Kidney (tissue), 14 donors: ENCODE measurements around the gene CCDC159. TPM values are rescaled to one million over a fixed set of nuclear protein-coding genes. Genes with fewer than 3 reads are reported as not detected.

Source experiments
- DNase-seq, 5 donors: peaks; one replicate each; pipeline ENCODE4 v3.0.0-alpha.2; 2013 to 2020
- FAIRE-seq: peaks from 2 replicates; lab custom pipeline; 2012; peaks lifted over from hg19 to GRCh38; lab: Jason Lieb, UNC
- H3K27ac ChIP-seq, 2 donors: one replicate each; pipeline ENCODE4 v1.7.0; 2013; ENCODE audit warnings: low read depth in 2 of 2, low read length in 2 of 2, inconsistent platforms in 1 of 2
- H3K27me3 ChIP-seq: one replicate; pipeline ENCODE4 v1.7.1; 2013; ENCODE audit warnings: low read length, inconsistent platforms; ENCODE audit not compliant: control insufficient read depth, insufficient read depth
- H3K36me3 ChIP-seq, 3 donors: one replicate each; pipeline versions ENCODE4 v1.7.0 to v1.7.1; 2013; ENCODE audit warnings: low read length in 3 of 3, control low read depth in 1 of 3, inconsistent platforms in 1 of 3; ENCODE audit not compliant: insufficient read depth in 3 of 3, control insufficient read depth in 2 of 3
- H3K4me1 ChIP-seq, 3 donors: one replicate each; pipeline versions ENCODE4 v1.7.0 to v1.7.1; 2013; ENCODE audit warnings: low read length in 3 of 3, inconsistent platforms in 1 of 3, low read depth in 1 of 3; ENCODE audit not compliant: control insufficient read depth in 2 of 3, insufficient read depth in 2 of 3
- H3K4me3 ChIP-seq, 3 donors: one replicate each; pipeline versions ENCODE4 v1.7.0 to v1.8.1; 2013; ENCODE audit warnings: low read length in 3 of 3, control low read depth in 1 of 3, inconsistent platforms in 1 of 3
- H3K9ac ChIP-seq, 3 donors: one replicate each; pipeline versions ENCODE4 v1.7.0 to v1.7.1; 2013; ENCODE audit warnings: low read length in 3 of 3, control low read depth in 1 of 3, inconsistent platforms in 1 of 3
- H3K9me3 ChIP-seq, 3 donors: one replicate each; pipeline versions ENCODE4 v1.7.0 to v1.7.1; 2013; ENCODE audit warnings: low read length in 3 of 3, control low read depth in 1 of 3, inconsistent platforms in 1 of 3; ENCODE audit not compliant: control insufficient read depth in 2 of 3, insufficient read depth in 1 of 3
- intact Hi-C: fragments of 100-400 bp; cut with DNase I; formaldehyde crosslinking; loops from one replicate; pipeline ENCODE4 v1.11.1; 2022
- polyA plus RNA-seq: library from polyadenylated mRNA; stranded (reverse); fragments of 350-450 nt; fragmentation: Illumina TruSeq; extraction: RNeasy Lipid Tissue Mini Kit (QIAGEN cat#74804); gene quantifications from one replicate; pipeline ENCODE4 v1.2.3, GENCODE V29; 2014; ENCODE audit warnings: low read depth, low replicate concordance; ENCODE audit not compliant: insufficient read depth
- total RNA-seq: library from RNA; stranded (reverse); fragmentation: NEBNext Ultra II Directional; extraction: Animal tissue kit (Norgen Biotek cat#: 25700); gene quantifications from one replicate; pipeline ENCODE4 v1.2.1, GENCODE V29; 2021
- TF ChIP-seq, protein P1 (sequence below): IDR thresholded peaks from 3 replicates; pipeline ENCODE4 v1.5.1; 2012; ENCODE audit warnings: mild to moderate bottlenecking, moderate library complexity, borderline replicate concordance; ENCODE audit not compliant: insufficient read depth; ENCODE audit errors: extremely low read depth
- donor health status: control.
- donor health status: control.
- donor health status: control.
- donor health status: control.
- donor health status: control.
- donor health status: DM: yes; HTN: yes; CAD: no.
- donor health status: Normal renal cell carcinoma (clear cell type).

Gene CCDC159
- total and polyA plus RNA-seq, 2 donors from 2014 or later = 28.9 to 50.7 TPM

DNA sequence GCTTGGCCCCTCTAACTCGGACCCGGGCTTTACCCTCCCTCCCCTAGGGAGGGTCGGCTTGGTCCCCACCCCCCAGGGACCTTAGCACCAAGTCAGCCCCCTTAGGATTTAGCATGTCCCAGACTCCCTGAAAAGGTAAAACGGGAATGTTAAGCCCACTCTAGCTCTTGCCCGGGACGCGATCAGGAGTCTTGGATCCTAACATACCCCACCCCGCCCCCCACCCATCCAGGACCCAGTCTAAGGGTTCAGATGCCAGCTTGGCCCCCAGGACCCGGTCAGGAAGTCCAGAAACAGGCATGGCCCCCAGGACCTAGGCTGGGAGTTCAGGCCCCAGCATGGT, 37.4 kb downstream of the CCDC159 start:
- Histone ChIP-seq H3K4me3 (peak overlapping the region in 1 of 3 donors; percentile 46), H3K27me3 (peaks cover 7% of the 10 kb centered on the region), H3K9me3 (no peaks in the 10 kb centered on the region), H3K9ac (peak overlapping the region in 1 of 3 donors; percentile 34), H3K4me1 (peaks cover 0 to 26% (median 0%) of the 10 kb centered on the region in 3 donors), H3K27ac (peak overlapping the region; percentile 51 to 59), H3K36me3 (no peaks in the 10 kb centered on the region)
- intact Hi-C loops = no loop called here
- FAIRE-seq (no peak), DNase-seq (peak in 1 of 5 donors; percentile 23)
- TF ChIP-seq, protein P1, sequence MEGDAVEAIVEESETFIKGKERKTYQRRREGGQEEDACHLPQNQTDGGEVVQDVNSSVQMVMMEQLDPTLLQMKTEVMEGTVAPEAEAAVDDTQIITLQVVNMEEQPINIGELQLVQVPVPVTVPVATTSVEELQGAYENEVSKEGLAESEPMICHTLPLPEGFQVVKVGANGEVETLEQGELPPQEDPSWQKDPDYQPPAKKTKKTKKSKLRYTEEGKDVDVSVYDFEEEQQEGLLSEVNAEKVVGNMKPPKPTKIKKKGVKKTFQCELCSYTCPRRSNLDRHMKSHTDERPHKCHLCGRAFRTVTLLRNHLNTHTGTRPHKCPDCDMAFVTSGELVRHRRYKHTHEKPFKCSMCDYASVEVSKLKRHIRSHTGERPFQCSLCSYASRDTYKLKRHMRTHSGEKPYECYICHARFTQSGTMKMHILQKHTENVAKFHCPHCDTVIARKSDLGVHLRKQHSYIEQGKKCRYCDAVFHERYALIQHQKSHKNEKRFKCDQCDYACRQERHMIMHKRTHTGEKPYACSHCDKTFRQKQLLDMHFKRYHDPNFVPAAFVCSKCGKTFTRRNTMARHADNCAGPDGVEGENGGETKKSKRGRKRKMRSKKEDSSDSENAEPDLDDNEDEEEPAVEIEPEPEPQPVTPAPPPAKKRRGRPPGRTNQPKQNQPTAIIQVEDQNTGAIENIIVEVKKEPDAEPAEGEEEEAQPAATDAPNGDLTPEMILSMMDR = no peak

DNA sequence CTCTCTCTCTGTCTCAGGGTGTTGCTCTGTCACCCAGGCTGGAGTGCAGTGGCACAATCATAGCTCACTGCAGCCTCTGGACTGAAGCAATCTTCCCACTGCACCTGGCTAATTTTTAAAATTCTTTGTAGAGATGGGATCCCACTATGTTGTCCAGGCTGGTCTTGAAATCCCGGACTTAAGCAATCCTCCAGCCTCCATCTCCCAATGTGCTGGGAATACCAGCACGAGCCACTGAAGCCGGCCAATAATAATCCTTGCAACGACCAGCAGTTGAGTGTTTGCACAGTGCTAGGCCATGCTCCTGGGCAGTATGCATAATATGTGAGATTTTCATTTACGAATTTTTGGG, 38.4 kb downstream of the CCDC159 start:
- Histone ChIP-seq H3K27ac (no peak overlapping the region), H3K9me3 (no peaks in the 10 kb centered on the region), H3K4me1 (peaks cover 0 to 26% (median 0%) of the 10 kb centered on the region in 3 donors), H3K4me3 (no peak overlapping the region), H3K27me3 (peaks cover 7% of the 10 kb centered on the region), H3K36me3 (no peaks in the 10 kb centered on the region), H3K9ac (no peak overlapping the region)
- intact Hi-C loops = no loop called here
- no peak for FAIRE-seq
- TF ChIP-seq, protein P1 = no peak
- no peak for DNase-seq

DNA sequence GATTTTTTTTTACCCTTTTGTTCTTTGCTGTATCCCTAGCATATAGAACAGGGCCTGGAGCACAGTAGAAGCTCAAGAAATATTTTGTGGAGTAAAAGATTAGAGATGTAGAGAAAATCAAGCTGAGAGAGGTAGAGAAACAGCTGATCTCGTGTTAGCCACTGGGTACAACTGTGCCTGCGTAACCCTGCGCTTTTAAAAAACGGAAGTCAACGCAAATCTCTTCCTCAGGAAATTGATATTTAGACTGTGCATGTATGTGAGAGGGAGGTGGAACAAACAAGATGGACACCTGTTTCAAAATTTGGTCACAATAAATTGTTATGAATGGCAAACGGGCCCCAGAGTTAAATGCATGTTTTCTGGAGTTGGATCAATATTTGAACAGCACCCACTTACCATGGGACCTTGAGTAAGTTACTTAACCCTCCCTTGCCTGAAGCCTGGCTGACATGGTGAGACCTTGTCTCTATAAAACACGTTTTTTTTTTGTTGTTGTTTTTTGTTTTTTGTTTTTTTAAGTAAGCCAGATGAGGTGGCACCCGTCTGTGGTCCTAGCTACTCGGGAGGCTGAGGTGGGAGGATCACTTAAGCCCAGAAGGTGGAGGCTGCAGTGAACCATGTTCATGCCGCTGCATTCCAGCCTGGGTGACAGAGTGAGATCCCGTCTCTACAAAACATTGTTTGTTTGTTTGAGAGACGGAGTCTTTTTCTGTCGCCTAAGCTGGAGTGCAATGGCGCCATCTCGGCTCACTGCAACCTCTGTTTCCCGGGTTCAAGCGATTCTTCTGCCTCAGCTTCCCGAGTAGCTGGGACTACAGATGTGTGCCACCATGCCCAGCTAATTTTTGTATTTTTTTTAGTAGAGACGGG, 41.1 kb downstream of the CCDC159 start:
- no peak overlapping the region for H3K4me3 ChIP-seq
- TF ChIP-seq, protein P1 = no peak
- H3K36me3 ChIP-seq = no peaks in the 10 kb centered on the region
- H3K4me1 ChIP-seq = peaks cover 0 to 9% (median 0%) of the 10 kb centered on the region in 3 donors
- FAIRE-seq (no peak), DNase-seq (no peak)
- H3K27ac ChIP-seq = no peak overlapping the region
- intact Hi-C loops = no loop called here
- no peak overlapping the region for H3K9ac ChIP-seq
- peaks cover 0 to 6% (median 0%) of the 10 kb centered on the region in 3 donors for H3K9me3 ChIP-seq
- H3K27me3 ChIP-seq = peaks cover 3% of the 10 kb centered on the region
